NCI-H2196 treated with DMSO at 0.1 percent for 48 hours (cell line): ENCODE measurements around the gene PGLYRP1.

ENCODE experiments used
- DNase-seq: peaks from one replicate; lab custom pipeline; 2025; ENCODE audit not compliant: unreplicated experiment; lab: John Stamatoyannopoulos, UW

PGLYRP1 gene

GRCh38 chr19:45971260-45971902, 51.5 kb downstream of the PGLYRP1 start:
- no peak for DNase-seq

GRCh38 chr19:45969676-45970075, 53.2 kb downstream of the PGLYRP1 start:
- DNase-seq = no peak
